ENCODE measurements around the gene CXCR5. TPM values are rescaled to one million over a fixed set of nuclear protein-coding genes. Genes with fewer than 3 reads are reported as not detected.
A peak's percentile ranks its signal among the peaks of the same experiment; 100 is the strongest.

The CXCR5 gene
- total RNA-seq, 2 donors from 2014 or later = 0.05 to 0.19 TPM

DNA sequence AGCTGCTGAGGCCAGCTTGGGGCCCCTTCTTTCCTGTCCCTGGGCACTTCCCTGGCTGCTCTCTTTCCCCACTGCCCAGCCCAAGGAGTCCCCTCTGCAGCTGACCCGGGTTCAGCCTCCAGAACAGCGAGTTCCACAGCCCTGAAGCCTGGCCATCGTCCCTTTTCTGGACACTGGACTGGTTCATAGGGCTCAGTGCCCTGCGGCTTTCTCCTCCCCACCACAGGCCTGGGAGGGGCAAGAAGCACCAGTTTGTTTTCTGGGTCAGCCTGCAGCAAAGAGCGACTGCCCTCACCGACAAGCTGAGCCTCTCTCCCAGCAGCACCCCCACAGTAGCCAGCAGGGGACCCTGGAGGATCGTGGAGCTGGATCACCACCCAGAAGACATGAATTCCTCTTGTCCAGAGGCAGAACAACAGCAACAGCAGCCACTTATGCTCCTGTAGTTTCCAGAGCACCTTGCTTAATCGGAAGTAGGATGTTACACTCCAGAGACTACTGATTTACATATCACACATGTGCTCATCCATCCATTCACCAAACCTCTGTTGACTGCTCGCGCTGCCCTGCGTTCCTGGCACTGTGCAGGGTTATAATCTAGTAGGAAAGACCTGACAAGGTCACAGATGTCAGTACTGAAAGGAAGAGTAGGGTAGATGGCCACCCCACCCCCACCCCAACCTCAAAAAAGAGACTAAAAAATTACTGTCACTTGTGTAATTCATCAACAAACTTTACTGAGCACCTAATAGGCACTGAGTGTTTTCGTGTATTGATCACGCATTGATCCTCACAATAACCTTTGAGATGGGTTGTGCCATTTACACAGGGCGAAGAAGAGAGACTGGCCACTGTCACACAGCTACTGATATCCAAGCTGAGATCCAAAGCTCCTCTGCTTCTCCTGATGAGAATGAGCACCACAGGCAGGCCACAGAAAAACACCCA is 13.0 kb upstream of the CXCR5 start:
- H3K36me3 ChIP-seq = no peaks in the 10 kb centered on the region
- H3K4me1 ChIP-seq = no peaks in the 10 kb centered on the region
- no peak overlapping the region for H3K4me3 ChIP-seq
- H3K9me3 ChIP-seq = no peaks in the 10 kb centered on the region
- intact Hi-C loops (cut with DNase I) = no loop called here
- peak overlapping the region; percentile 39 to 42 for H3K9ac ChIP-seq (ENCODE audit: low read depth in 2 of 2, low read length in 2 of 2)
- no peaks in the 10 kb centered on the region for H3K27me3 ChIP-seq
- H3K27ac ChIP-seq = peak overlapping the region; percentile 71
- DNase-seq = peak; percentile 30
- TF ChIP-seq, protein P1, sequence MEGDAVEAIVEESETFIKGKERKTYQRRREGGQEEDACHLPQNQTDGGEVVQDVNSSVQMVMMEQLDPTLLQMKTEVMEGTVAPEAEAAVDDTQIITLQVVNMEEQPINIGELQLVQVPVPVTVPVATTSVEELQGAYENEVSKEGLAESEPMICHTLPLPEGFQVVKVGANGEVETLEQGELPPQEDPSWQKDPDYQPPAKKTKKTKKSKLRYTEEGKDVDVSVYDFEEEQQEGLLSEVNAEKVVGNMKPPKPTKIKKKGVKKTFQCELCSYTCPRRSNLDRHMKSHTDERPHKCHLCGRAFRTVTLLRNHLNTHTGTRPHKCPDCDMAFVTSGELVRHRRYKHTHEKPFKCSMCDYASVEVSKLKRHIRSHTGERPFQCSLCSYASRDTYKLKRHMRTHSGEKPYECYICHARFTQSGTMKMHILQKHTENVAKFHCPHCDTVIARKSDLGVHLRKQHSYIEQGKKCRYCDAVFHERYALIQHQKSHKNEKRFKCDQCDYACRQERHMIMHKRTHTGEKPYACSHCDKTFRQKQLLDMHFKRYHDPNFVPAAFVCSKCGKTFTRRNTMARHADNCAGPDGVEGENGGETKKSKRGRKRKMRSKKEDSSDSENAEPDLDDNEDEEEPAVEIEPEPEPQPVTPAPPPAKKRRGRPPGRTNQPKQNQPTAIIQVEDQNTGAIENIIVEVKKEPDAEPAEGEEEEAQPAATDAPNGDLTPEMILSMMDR (IDR thresholded peaks at IDR 0.05) = no peak

DNA sequence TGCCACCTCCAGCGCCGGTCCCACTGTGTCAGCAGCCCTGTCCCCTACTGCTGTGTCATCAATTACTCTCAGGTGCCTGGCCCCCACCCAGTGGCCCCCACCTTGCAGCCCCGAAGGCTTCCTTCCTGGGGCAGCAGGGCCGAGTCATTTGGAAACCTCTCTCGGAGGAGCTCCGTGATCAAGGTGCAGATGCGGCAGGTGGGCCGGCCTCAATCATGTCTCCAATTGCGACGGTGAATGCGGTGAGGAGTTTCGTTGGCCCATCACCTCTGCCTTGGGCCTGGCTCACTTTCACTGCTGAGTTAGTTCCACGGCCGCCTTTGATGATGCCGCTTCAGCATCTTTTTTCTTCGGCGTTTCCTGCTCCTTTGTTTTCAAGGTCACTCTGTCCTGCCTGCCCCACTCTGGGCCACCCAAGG is 11.3 kb upstream of the CXCR5 start:
- H3K4me1 ChIP-seq = no peaks in the 10 kb centered on the region
- H3K9me3 ChIP-seq = no peaks in the 10 kb centered on the region
- H3K4me3 ChIP-seq = no peak overlapping the region
- TF ChIP-seq, protein P1 (IDR thresholded peaks at IDR 0.05) = no peak
- no peaks in the 10 kb centered on the region for H3K36me3 ChIP-seq
- intact Hi-C loops (cut with DNase I) = no loop called here
- H3K27me3 ChIP-seq = no peaks in the 10 kb centered on the region
- peak overlapping the region; percentile 14 for H3K27ac ChIP-seq
- no peak for DNase-seq
- H3K9ac ChIP-seq (ENCODE audit: low read depth in 2 of 2, low read length in 2 of 2) = no peak overlapping the region

DNA sequence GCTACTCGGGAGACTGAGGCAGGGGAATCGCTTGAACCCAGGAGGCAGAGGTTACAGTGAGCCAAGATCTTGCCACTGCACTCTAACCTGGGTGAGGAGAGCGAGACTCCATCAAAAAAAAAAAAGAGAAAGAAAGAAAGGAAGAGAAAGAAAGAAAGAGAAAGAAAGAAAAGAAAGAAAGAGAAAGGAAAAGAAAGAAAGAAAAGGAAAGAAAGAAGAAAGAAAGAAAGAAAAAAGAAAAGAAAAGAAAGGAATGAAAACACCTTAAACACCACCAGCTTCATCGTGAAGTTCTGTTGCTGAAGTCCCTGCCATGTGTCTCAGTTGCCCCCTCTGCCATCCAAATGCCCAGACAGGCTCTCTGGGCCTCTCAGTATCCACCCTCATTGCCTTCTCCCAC is 9.9 kb upstream of the CXCR5 start:
- Histone ChIP-seq H3K36me3 (no peaks in the 10 kb centered on the region), H3K4me1 (no peaks in the 10 kb centered on the region), H3K9me3 (no peaks in the 10 kb centered on the region), H3K4me3 (no peak overlapping the region), H3K9ac (ENCODE audit: low read depth in 2 of 2, low read length in 2 of 2) (no peak overlapping the region), H3K27me3 (no peaks in the 10 kb centered on the region), H3K27ac (no peak overlapping the region)
- TF ChIP-seq, protein P1 (IDR thresholded peaks at IDR 0.05) = no peak
- intact Hi-C loops (cut with DNase I) = no loop called here
- no peak for DNase-seq

DNA sequence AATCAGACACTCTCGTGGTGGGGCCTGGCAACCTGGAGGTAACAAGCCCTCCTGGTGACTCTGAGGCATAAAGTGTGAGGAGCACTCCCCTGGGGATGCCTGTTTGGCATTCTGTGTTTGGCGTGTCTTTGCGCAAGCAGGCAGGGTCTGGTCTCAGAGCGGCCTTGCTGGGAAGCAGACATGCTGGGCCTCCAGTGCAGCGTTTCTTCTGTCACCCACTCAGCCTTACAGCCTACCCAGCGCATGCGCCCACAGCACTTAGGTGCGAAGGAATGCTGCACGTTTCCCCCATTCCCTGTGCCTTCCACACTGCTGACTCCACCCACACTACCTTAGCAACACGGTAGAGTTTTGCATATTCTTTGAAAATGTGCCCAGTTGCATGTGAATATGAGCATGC is 7.4 kb upstream of the CXCR5 start:
- no peak overlapping the region for H3K4me3 ChIP-seq
- no peaks in the 10 kb centered on the region for H3K36me3 ChIP-seq
- no peaks in the 10 kb centered on the region for H3K9me3 ChIP-seq
- intact Hi-C loops (cut with DNase I) = no loop called here
- DNase-seq = no peak
- peak overlapping the region; percentile 37 for H3K27ac ChIP-seq
- TF ChIP-seq, protein P1 (IDR thresholded peaks at IDR 0.05) = no peak
- H3K4me1 ChIP-seq = no peaks in the 10 kb centered on the region
- H3K27me3 ChIP-seq = no peaks in the 10 kb centered on the region
- H3K9ac ChIP-seq (ENCODE audit: low read depth in 2 of 2, low read length in 2 of 2) = no peak overlapping the region

DNA sequence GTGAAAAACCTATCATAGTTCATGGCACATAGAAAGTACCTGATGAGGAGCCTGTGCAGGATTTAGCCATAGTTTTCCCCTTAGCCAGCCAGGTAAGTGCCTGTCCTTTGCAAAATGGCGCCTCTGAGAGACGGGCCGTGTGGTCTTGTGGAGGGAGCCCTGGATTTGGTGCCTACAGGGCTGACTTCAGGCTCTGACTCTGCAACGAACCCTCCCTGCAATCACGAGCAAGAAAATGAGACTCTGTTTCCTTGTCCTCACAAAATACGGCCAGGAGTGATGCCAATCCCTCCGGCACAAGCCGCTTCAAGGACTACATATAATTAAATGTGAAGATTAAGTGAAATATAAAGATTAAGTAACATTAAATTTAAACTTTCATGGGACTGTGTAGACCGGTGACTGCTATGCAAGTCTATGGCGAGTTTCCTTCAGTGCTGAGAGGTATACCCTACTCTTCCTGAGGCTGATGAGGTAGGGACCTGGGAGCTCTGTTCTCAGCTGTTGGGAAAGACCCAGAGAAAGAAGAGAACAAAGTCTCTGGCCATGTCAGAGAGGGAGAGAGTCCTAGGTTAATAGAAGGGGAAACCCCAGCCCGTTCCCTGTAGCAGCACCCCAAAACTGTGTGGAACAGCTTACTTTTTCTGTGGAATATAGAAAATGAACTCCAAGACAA is 6.1 kb upstream of the CXCR5 start:
- H3K4me3 ChIP-seq = no peak overlapping the region
- DNase-seq = no peak
- H3K4me1 ChIP-seq = no peaks in the 10 kb centered on the region
- no peaks in the 10 kb centered on the region for H3K27me3 ChIP-seq
- TF ChIP-seq, protein P1 (IDR thresholded peaks at IDR 0.05) = no peak
- intact Hi-C loops (cut with DNase I) = no loop called here
- H3K9ac ChIP-seq (ENCODE audit: low read depth in 2 of 2, low read length in 2 of 2) = peak overlapping the region in 1 of 2 donors; percentile 19
- H3K27ac ChIP-seq = peak overlapping the region; percentile 17
- no peaks in the 10 kb centered on the region for H3K9me3 ChIP-seq
- H3K36me3 ChIP-seq = no peaks in the 10 kb centered on the region

All from colonic mucosa (tissue), 4 donors.